DMS 273 (cell line): Measurements from ENCODE around the gene GRM7.

Source experiments
- DNase-seq: peaks from one replicate; lab custom pipeline; 2025; ENCODE audit not compliant: unreplicated experiment; lab: John Stamatoyannopoulos, UW

Gene GRM7

DNA sequence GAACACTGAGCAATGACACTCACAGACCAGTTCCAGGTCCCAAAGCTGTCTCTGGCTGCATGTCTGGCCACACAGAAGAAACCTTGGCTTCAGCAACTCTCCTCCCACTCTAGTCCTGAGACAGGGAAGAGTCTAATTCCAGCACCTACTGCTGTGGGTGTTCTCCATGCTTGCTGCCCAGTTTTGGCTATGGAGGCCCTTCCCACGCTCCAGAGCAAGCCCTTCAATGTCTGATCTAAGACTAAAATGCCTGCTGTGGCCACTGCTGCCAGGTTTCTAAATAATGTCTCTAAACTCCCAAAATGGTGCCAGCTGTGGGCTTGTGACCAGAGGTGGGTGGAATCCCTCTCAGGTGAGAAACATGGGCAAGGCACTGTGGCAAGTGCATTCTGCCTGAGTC is 531.3 kb downstream of the GRM7 start:
- no peak for DNase-seq

GRCh38 chr3:7393944-7394605 is 533.2 kb downstream of the GRM7 start:
- DNase-seq = no peak

- no peak for DNase-seq
These were observed 535.6 kb downstream of the GRM7 start for GRCh38 chr3:7396534-7396933.

DNA sequence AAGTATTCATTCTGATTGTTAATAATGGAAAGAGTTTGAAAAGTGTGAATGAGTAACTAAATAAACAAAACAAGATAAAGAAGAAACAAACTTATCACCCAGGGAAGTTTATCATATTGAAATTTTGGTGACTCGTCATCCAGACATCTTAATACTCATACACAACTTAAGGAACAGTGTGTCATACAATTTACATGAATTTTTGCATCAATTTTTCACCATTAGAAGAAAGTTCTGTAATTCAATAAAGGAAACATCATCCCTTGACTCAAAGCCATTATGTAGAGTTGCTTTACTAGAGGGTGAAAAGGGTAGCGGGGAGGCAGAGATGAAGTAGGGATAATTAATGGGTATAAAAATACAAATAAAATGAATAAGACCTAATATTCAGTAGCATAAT is 536.2 kb downstream of the GRM7 start:
- no peak for DNase-seq

DNA sequence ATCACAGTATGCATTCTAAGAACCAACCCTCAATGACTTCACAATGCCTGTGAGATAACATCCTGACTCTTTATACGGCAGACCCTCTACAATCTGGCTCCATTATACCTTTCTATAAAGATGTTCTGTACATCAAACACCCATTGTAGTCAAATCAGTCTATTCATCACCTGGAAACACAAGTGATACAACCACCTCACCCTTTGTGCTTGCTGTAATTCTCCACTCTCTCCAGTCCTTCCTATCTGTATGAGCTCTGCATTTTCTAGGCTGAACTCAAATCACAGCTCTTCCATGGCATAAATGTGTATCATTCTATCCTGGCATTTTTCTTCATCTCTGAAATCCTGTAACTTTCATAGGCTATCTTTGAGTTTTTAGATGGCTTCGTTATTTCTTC is 539.4 kb downstream of the GRM7 start:
- no peak for DNase-seq

GRCh38 chr3:7401418-7401817 is 540.5 kb downstream of the GRM7 start:
- DNase-seq = no peak

- DNase-seq = no peak
These were observed 546.2 kb downstream of the GRM7 start for GRCh38 chr3:7407107-7407506.

- no peak for DNase-seq
These were observed 549.9 kb downstream of the GRM7 start for GRCh38 chr3:7410782-7411181.

DNA sequence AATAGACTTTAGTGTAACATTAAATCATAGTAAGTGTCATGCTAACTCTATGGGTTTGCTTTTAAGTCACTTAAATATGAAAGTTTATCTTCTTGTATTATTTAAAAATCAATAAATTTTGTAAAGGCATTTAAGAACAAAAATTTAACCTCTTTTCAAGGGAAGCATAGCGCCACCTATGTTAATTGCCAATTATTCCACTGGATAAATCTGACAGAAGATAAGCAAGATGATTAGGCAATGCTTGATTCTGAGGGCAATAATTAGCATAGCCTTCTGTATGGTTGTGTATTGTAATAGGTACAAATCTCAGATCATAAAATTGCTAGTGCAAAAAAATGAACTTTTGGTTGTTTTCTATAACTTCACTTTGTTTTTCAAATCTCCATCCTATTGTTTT is 560.1 kb downstream of the GRM7 start:
- DNase-seq = no peak

DNA sequence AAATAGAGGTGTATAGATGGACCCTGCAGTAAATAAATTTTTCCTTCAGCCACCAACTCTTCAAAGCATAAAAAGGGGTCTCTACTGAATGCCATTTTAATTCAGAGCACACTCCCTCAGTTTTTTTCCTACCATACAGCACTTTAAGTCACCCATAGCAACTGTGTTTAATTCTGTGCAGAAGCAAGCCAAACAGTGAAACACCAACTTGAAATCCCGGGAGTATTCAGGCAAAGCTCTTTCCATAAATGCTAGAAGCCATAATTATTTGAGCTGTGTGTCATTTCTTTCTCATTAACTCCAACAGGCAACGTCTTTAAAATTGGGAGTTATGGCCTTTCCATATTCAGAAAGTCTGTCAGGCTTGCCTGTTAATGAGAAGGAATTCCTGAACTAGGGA is 562.1 kb downstream of the GRM7 start:
- DNase-seq = no peak

DNA sequence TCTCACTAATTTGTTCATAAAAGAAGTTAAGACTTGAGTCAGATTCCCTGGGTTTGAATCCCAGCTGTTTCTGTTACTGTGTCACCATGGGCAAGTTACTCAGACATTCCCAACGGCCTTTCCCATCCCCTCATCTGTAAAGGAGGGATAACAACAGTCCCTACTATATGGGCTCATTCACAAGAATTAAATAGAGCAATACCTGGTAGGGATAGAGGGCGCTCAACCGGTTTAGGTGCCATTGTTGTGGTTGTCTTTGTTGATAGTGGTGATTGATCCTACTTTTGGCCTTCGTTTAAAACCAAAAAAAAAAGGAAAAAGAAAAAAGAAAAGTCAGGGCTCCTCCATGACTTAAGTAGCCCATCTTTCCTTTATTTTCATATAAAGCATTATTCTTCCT is 563.1 kb downstream of the GRM7 start:
- no peak for DNase-seq

GRCh38 chr3:7428206-7428718 is 567.3 kb downstream of the GRM7 start:
- no peak for DNase-seq

DNA sequence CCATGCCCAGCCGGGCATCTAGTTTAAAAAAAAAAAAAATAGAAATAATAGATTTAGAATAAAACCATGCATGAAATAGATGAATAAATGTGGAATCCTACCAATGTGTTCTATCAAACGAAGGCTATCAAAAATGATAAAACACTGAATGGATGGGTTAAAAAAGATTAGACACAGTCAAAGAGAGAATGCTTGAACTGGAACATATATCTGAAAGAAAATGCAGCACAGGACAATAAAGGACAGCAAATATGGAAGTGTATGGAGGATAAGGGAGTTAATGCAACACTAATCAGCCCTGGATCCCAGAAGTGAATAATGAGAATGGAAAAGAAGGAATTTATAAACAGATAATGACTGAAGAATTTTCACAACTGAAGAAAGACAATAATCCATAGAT is 571.7 kb downstream of the GRM7 start:
- no peak for DNase-seq

DNA sequence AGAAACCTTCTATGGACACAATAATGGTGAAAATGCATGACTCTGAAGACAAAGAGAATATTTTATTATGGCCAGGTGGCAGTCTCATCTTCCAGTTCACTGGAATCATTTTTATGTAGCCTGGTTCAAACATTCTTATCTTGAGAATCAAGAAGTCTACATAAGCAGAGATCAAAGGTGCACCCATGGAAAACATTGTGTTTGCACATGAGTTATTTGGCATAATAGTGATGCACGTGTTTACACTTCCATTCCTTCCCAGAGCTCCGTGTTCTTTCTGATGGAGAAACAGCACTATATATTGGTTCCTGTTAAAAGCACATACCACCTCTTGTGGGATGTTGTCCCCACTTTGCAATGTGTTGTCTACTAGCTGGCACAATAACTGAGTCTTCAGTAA is 572.2 kb downstream of the GRM7 start:
- no peak for DNase-seq

DNA sequence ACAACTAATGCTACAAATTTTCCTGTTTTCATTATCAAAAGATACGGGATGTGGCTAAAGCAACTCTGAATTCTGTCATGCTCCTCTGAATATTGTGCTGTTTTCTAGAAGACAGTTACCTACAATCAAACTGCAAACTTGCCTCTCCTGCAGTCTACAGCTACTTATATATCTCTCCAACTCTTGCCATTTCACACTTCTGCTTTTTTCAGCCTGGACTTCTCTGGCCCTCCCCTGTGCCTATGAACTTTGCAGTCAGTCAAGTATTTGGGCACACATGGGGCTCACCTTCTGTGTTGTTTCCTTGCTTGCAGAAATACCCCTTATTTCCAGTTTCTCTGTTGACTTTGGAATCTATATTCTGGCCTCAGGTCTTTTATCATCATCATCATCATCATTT is 575.6 kb downstream of the GRM7 start:
- DNase-seq = no peak

GRCh38 chr3:7437231-7437630 is 576.3 kb downstream of the GRM7 start:
- DNase-seq = no peak

GRCh38 chr3:7439101-7439680 is 578.3 kb downstream of the GRM7 start:
- DNase-seq = no peak

DNA sequence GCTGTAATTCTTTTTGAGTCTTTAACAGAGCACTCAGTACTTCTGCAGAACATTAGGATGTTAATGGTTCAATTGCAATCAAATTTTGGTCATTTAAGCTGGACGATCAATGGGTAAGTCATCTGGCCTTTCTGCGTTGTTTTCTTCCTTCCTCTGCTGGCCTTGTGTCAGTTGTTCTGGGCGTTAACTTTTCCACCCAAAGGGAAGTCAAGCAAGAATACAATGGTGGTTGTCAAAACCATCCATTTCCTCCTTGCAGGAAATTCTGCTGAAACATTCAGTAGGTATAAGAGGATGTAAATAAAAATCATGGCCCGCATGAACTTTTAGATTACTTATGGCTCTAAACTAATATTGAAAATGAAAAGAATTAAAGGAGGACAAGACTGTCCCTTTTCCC is 584.0 kb downstream of the GRM7 start:
- no peak for DNase-seq

DNA sequence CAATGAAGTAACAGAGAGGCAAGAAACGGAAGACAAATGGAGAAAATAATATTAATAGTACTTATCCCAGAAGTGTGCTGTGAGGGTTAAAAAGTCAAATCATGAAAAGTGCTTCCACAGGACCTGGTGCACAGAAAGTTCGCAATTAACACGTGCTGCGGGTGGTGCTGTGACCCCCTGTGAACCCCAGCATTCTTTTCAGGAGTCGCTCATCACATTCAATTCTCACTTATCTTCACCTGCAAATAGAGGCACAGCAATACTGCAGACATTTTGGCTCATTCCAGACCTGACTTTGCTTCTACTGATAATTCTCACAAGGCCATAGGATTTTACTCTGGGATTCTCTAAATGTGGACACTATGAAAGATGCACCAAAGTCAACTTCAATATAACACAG is 584.4 kb downstream of the GRM7 start:
- no peak for DNase-seq

DNA sequence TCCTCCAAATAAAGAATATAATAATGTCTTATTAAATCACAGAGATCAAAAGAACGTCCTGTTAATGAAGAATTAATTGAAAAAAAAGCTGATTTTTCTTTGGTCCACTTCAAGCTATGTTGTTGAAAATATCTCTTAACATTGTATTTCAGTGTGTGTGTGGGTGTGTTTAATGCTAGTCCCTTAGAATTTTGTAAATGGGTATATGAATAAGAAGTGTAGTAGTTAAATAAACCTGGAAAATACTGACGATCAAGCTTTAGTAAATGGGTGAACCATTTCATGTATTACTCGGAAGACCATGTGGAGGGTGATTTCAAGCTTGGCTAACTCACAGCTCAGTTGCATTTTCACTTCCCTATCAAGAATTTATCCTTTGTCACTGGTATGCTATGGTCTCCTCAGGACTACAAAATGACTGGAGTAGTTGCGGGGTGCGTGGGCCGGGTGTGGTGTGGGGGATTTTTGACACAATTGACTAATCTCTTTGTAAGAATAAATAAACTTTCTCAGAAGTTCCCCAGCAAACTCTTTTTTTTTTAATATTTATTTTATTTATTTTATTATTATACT is 586.4 kb downstream of the GRM7 start:
- DNase-seq = no peak

- DNase-seq = no peak
These were observed 595.5 kb downstream of the GRM7 start for GRCh38 chr3:7456386-7456785.

DNA sequence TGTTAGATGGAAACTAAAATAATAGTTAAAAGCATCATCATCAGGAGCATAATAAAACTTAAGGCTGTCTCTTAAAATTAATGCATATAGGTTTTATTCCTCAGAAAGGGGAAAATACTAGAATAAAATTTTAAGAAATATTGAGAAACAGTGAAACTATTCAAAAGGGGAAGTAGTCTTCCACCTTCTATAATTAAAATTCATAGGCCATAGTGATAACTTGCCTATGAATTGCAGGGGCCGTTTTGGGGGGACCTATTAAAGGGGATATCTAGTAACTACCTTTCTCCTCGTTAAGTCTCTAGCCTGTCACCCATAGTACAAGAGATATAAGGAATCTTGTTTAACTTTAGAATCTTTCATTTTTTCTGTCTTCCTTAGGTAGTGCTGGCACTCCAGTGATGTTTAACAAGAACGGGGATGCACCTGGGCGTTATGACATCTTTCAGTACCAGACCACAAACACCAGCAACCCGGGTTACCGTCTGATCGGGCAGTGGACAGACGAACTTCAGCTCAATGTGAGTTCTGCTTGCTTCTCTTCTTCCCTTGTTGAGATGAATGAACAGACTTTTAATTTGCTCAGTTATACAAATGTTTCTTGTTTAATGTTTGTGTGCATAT is 600.4 kb downstream of the GRM7 start:
- DNase-seq = no peak
